HepG2 (cell line): ENCODE measurements around the gene PRR23C. TPM values are rescaled to one million over a fixed set of nuclear protein-coding genes. Genes with fewer than 3 reads are reported as not detected.

Experiments used
- ATAC-seq: fragments of 200-7000 bp; cut with Tn5 transposase; 3 replicates; pipeline ENCODE4 v1.9.1; 2020; ENCODE audit warnings: mild to moderate bottlenecking, moderate library complexity
- BruUV-seq: library from RNA; stranded (reverse); fragments of 400-500 nt; replicated peaks from 2 replicates; lab custom pipeline; 2021; lab: Mats Ljungman, UMichigan
- CTCF ChIA-PET: fragments of 300-600 bp; formaldehyde crosslinking; extraction: SDS; loops from one replicate; lab custom pipeline; 2021; ENCODE audit warnings: low total read pairs, inconsistent platforms, low intra/inter-chr PET ratio; lab: Yijun Ruan, JAX
- POLR2A ChIA-PET: fragments of 350-600 bp; sonication (Branson Sonifier 250); formaldehyde crosslinking; loops from one replicate; lab custom pipeline; 2020; ENCODE audit warnings: antibody characterized with exemption, inconsistent platforms; lab: Yijun Ruan, JAX
- DNase-seq: peaks from one replicate; pipeline ENCODE4 v3.0.0-alpha.2; 2015; ENCODE audit warnings: low spot score
- FAIRE-seq: peaks from 3 replicates; lab custom pipeline; 2011; peaks lifted over from hg19 to GRCh38; lab: Jason Lieb, UNC
- H2AFZ ChIP-seq: one replicate; pipeline ENCODE4 v1.6.1; 2011; ENCODE audit warnings: low read length, inconsistent platforms
- H3K27ac ChIP-seq: fragments of 300-600 bp; 3 replicates; pipeline ENCODE4 v1.8.0; 2011; ENCODE audit warnings: mixed run types, mild to moderate bottlenecking, mixed read lengths, low read length, inconsistent platforms; ENCODE audit not compliant: insufficient read depth; ENCODE audit errors: extremely low read length
- H3K27me3 ChIP-seq, 2 experiments: fragments of 200-600 bp in 1 of 2; 2 replicates in 1 of 2; 3 replicates in 1 of 2; pipeline versions ENCODE4 v1.6.0 to v1.8.0; 2011; ENCODE audit warnings: low read length in 2 of 2, mild to moderate bottlenecking in 2 of 2, moderate library complexity in 2 of 2, inconsistent platforms in 1 of 2; ENCODE audit not compliant: insufficient read depth in 2 of 2, control insufficient read depth in 1 of 2
- H3K36me3 ChIP-seq, 2 experiments: fragments of 200-600 bp in 1 of 2; replicated peaks in 1 of 2; 2 replicates in 1 of 2; 3 replicates in 1 of 2; pipeline versions ENCODE4 v1.5.1 to v1.8.0; 2011; ENCODE audit warnings: low read length in 2 of 2, inconsistent platforms in 1 of 2; ENCODE audit not compliant: insufficient read depth in 2 of 2, control insufficient read depth in 1 of 2
- H3K4me1 ChIP-seq: 2 replicates; pipeline ENCODE4 v1.5.1; 2012; ENCODE audit warnings: low read length, inconsistent platforms; ENCODE audit not compliant: insufficient read depth
- H3K4me2 ChIP-seq: 2 replicates; pipeline ENCODE4 v1.6.0; 2011; ENCODE audit warnings: low read depth, low read length, inconsistent platforms
- H3K4me3 ChIP-seq, 3 experiments: fragments of 200-600 bp in 1 of 3; sonication (generic), shearing (Covaris generic) in 1 of 3; replicated peaks in 1 of 3; 2 replicates each; pipeline ENCODE4 v1.5.1; 2011 to 2016; ENCODE audit warnings: low read length in 3 of 3, inconsistent platforms in 2 of 3, low read depth in 2 of 3, mild to moderate bottlenecking in 2 of 3, control low read depth in 1 of 3, mixed read lengths in 1 of 3; ENCODE audit not compliant: insufficient read depth in 1 of 3
- H3K79me2 ChIP-seq: one replicate; pipeline ENCODE4 v1.6.1; 2011; ENCODE audit warnings: low read length, inconsistent platforms; ENCODE audit not compliant: insufficient read depth
- H3K9ac ChIP-seq: 2 replicates; pipeline ENCODE4 v1.6.0; 2011; ENCODE audit warnings: mild to moderate bottlenecking, low read depth, low read length, inconsistent platforms; ENCODE audit not compliant: insufficient read depth
- H3K9me3 ChIP-seq: 2 replicates; pipeline ENCODE4 v1.5.1; 2012; ENCODE audit warnings: mild to moderate bottlenecking, low read length
- H4K20me1 ChIP-seq: 2 replicates; pipeline ENCODE4 v1.6.0; 2011; ENCODE audit warnings: inconsistent platforms, mild to moderate bottlenecking, low read length, moderate library complexity; ENCODE audit not compliant: insufficient read depth
- JUND ChIP-seq: sonication (generic); formaldehyde crosslinking; IDR thresholded peaks from 2 replicates; pipeline ENCODE4 v1.8.0; 2022; ENCODE audit warnings: mild to moderate bottlenecking, missing genetic modification reagents
- NR2F1 ChIP-seq, 2 experiments: fragments of 450-650 bp in 1 of 2; formaldehyde crosslinking in 1 of 2; IDR thresholded peaks; 2 replicates each; pipeline versions ENCODE4 v1.5.0 to v1.6.1; 2016 to 2020; ENCODE audit warnings: mild to moderate bottlenecking in 1 of 2, missing compliant biosample characterization in 1 of 2, missing genetic modification reagents in 1 of 2, moderate library complexity in 1 of 2
- ZNF619 ChIP-seq: sonication (generic); formaldehyde crosslinking; IDR thresholded peaks from 2 replicates; pipeline ENCODE4 v1.4.0; 2020; ENCODE audit warnings: mild to moderate bottlenecking, missing genetic modification reagents
- WGBS: methylation state at CpG from one replicate; pipeline ENCODE4 v1.1.6; 2017; ENCODE audit warnings: low lambda C conversion rate; 5-methylcytosine and 5-hydroxymethylcytosine counted together
- in situ Hi-C: cut with HindIII; loops from 2 replicates; pipeline ENCODE4 v1.10.0; 2017; ENCODE audit warnings: low pct_unique_long_range_greater_than_20kb; ENCODE audit not compliant: extremely low pct_ligation_motif_present
- intact Hi-C: fragments of 100-400 bp; cut with micrococcal nuclease; formaldehyde crosslinking; loops from one replicate; pipeline ENCODE4 v1.10.0; 2022; ENCODE audit not compliant: unreplicated experiment
- polyA plus RNA-seq, 8 experiments: library from polyadenylated mRNA; depleted of rRNA in 3 of 8; stranded (reverse) in 7 of 8; unstranded in 1 of 8; fragments of >200 nt; fragmentation: Illumina TruSeq in 4 of 8; extraction: Trizol in 4 of 8; gene quantifications; 2 replicates each; pipeline versions ENCODE4 v1.2.1 to v1.2.3, GENCODE V29; 2011 to 2016; ENCODE audit warnings: low read depth in 4 of 8, missing spikeins in 1 of 8, mixed read lengths in 1 of 8; ENCODE audit not compliant: insufficient read depth in 1 of 8
- total RNA-seq, 5 experiments: library from RNA; depleted of rRNA; stranded (reverse); fragments of >200 nt; fragmentation: Illumina TruSeq; extraction: Trizol; gene quantifications; 2 replicates each; pipeline ENCODE4 v1.2.3, GENCODE V29; 2016; ENCODE audit warnings: low read depth in 1 of 5

Gene PRR23C
- total and polyA plus RNA-seq, 2 of the 13 experiments (the other 11 are each of a cell fraction or from before 2014, with no cell fraction given): not detected

- 36% methylated on average over 1 of the region's 1 CpG for WGBS
- Histone ChIP-seq H3K9ac (no peak overlapping the region), H3K9me3 (no peaks in the 10 kb centered on the region), H3K36me3 (no peaks in the 10 kb centered on the region), H3K27ac (no peak overlapping the region), H4K20me1 (no peaks in the 10 kb centered on the region), H3K4me1 (no peaks in the 10 kb centered on the region)
- no peak for DNase-seq
- CTCF ChIA-PET: no interaction called here
- no peak for TF ChIP-seq ZNF619 (CRISPR knock-in tag)
- TF ChIP-seq, all 625 proteins: peak for 0
- ATAC-seq (no peak), FAIRE-seq (no peak)
- POLR2A ChIA-PET: interaction anchor here (0.6 kb wide), 1 partner anchor 84 kb away, joined by 3 read pairs; no protein-coding TSS in a partner anchor
- intact Hi-C loops: no loop called here
- no TSS peak for BruUV-seq
- in situ Hi-C loops: no loop called here
- Histone ChIP-seq H2AFZ (no peak overlapping the region), H3K27me3 (no peaks in the 10 kb centered on the region), H3K4me2 (no peak overlapping the region), H3K4me3 (no peak overlapping the region), H3K79me2 (no peaks in the 10 kb centered on the region)
Observed at GRCh38 chr3:139093840-139094239, 49.1 kb upstream of the PRR23C start.

- WGBS: 0% methylated on average over 3 of the region's 8 CpGs
- ATAC-seq: no peak
- H3K9me3 ChIP-seq: no peaks in the 10 kb centered on the region
- CTCF ChIA-PET: no interaction called here
- H4K20me1 ChIP-seq: no peaks in the 10 kb centered on the region
- no peak for FAIRE-seq
- H3K4me1 ChIP-seq: no peaks in the 10 kb centered on the region
- no peak for TF ChIP-seq JUND (CRISPR knock-in tag)
- TF ChIP-seq NR2F1 (CRISPR knock-in tag; IDR thresholded peaks at IDR 0.05): no peak
- BruUV-seq: no TSS peak
- H3K4me2 ChIP-seq: no peak overlapping the region
- intact Hi-C loops (no loop called here), in situ Hi-C loops (no loop called here)
- H3K27ac ChIP-seq: no peak overlapping the region
- POLR2A ChIA-PET: no interaction called here
- no peak overlapping the region for H3K9ac ChIP-seq
- no peak overlapping the region for H3K4me3 ChIP-seq
- no peak overlapping the region for H2AFZ ChIP-seq
- no peaks in the 10 kb centered on the region for H3K36me3 ChIP-seq
- H3K79me2 ChIP-seq: no peaks in the 10 kb centered on the region
- no peaks in the 10 kb centered on the region; a peak in 1 of 5 replicates for H3K27me3 ChIP-seq
- no peak for DNase-seq
Observed at GRCh38 chr3:139088462-139089324, 44.0 kb upstream of the PRR23C start.
